ENCODE data around the gene PCLAF.
A peak's percentile ranks its signal among the peaks of the same experiment; 100 is the strongest.
"Not testable (repeated sequence)": the region's sequence is repeated elsewhere in the genome, so short reads cannot be mapped to it uniquely, and the experiment has no call there.

The PCLAF gene

DNA sequence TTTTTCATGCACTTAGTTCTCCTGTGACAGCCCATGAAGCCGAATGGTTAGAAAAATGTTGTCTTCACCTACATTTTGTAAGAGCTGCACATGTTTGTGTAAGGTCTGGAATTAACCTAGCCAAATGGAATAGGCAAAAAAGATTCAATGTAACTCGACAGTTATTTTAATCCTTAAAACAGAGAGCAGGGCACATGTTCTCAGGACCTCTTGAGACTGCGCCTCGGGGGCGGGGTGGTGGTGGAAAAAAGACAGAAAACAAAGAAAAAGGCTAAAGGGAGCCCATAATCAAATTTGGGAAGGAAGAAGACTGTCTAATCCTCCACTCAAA lies 24.6 kb downstream of the PCLAF start:
- DNase-seq = no peak

DNA sequence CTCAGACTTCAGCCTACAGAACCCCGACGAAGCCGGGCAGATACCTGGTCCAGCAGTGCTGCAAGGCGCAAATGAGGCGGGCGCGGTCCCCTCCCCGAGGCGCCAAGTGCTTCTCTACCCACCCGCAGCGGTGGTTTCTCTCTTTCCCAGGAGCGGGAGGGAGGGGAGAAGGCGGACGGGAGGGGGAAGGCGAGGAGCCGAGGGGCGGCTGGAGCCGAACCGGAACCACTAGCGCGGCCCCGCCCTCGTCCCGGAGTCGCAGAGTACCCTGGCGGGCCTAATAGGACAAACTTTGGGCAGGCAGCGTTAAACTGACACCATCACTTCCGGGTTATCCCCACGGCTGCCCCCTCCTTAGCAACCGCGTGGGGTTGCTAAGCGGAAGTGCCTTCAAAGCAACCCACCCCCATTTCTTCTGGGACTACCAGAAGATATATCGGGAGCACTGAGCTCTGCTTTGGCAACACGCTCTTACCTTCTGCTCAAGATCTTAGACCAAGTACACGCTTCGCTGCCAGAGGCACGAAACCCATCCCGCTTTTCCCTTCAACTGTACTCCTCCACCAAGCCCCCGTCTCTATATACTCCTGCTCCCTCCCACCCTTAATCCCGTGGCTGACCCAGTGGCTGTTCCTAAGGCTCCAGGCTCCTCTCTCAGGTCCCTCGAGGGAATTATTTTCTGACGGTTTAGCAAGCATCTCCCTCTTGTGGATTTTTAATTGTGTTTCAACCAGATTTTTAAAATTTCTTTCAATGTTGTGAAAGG lies 25.1 kb downstream of the PCLAF start, which contains the start of gene CSNK1G1:
TSS of gene CSNK1G1 (minus strand) at position 230 of the 766 bp plus-strand sequence. CDS start 55,674 bp downstream, outside the sequence.
- peak; percentile 94 for DNase-seq

DNA sequence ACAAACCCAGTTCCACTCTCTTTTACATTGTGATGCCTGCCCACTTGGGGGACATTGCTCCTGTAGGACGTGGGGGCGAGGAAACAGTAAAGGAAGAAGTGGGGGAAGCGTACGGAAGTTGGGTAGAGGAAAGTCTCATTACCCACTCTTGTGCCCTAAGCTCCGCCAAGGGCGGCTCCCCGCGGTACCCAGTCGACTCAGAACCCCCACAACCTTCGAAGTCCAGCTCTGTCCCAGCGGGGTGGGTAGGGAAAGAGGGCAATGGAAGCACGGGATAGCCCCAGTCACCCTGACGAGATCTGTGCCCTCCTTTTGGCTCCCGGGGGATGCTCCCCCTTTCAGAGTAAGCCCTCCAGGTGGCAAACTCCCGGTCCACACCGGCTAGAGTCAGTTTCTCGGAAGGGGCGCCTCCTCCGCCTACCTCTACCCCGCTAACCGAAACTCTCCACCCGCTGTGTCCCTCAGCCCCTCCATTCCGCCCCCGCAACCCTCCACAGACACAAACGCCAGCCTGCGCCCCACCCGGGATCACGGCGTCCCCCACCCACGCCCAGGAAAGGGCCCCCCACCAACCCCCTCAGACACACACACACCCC lies 25.8 kb downstream of the PCLAF start:
- DNase-seq = peak; percentile 11

DNA sequence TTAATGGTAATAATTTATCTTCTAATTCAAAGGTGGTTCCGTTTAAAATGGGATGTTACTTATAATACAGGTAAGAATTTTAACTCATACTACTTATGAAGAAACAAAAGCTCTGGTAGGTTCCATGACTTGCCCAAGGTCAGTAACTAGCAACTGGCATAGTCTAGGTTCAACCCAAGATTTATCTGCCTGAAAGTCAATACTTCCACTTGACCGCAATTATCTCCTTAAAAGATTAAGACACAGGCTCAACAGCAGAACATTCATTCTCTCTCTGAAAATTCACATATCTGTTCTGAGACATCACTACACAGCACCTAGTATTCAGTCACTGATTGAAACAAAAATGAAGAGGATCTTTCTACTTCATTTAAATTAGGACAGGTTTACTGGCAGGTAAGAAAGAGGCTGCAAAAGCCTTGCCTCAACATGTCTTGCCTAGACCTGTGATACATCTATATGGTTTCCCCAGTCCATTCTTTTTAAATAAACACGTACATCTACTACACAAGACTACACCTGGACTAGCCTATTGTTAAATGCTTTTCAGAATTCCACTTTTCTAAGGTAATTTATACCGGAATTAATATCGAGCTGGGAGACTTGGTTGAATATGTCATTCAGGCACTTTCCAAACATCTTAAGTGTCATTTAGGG lies 26.4 kb downstream of the PCLAF start:
- DNase-seq = no peak

DNA sequence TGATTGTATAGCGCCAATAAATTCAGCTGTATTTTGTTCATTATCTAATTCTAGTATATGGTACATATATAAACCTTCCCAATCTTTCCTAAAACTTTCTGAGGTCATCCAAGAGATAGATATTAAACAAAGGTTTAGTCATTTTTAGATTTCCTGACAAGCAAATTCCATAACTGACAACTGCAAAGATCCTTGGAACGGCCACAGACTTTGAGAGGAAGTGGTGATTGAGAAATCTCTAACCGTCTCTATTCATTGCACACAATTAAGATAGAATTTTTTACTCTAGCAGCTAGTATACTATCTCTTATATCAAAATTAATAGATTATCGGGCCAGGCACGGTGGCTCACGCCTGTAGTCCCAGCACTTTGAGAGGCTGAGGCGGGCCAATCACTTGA lies 30.0 kb downstream of the PCLAF start:
- no peak for DNase-seq

DNA sequence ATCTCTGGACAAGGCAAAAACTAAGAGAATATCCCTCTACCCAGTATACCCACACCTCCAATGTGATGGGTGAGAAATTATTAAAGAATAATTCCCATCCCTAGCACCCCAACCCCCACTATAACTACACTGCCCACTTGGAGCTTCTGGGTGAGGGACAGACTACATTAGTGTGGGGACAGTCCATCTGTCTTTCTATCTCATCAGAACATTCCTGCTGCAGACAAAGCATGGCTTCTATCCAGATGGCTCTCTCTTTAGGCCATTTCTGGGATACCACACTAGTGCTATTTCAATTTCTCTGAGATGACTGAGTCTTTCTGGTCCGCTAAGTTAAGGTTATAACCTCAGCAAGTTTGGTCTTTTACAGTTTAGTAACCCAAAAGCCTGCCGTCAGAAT lies 31.9 kb downstream of the PCLAF start:
- no peak for DNase-seq

DNA sequence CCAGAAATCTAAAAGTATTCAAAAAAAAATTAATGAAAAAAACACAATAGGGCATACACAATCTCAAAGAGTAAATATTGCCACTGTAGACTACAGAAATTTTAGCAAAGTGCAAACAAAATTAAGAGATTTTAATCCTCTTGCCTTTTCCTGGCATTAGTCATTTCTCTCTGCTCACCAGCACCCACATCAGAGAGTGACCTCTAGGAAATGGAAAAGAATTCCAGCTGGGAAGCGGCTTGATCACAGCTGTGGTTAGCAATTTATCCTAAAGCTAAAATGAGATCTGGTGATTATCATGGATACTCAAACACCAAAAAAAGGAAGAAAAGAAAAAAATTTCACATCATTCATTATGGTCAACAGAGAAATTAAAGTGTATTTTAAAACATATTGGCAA lies 32.8 kb downstream of the PCLAF start:
- DNase-seq = no peak

DNA sequence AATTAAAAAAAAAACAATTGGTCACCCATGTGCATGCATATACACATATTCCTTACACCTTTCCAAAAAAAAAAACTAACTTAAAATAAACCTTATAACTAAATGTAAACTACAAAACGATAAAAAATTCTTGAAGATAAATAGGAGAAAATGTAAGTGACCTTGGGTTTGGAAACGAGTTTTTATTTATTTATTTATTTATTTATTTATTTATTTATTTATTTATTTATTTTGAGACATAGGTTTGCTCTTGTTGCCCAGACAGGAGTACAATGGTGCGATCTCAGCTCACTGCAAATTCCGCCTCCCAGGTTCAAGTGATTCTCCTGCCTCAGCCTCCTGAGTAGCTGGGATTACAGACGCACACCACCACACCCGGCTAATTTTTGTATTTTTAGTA lies 35.0 kb downstream of the PCLAF start:
- not testable (repeated sequence) for DNase-seq

DNA sequence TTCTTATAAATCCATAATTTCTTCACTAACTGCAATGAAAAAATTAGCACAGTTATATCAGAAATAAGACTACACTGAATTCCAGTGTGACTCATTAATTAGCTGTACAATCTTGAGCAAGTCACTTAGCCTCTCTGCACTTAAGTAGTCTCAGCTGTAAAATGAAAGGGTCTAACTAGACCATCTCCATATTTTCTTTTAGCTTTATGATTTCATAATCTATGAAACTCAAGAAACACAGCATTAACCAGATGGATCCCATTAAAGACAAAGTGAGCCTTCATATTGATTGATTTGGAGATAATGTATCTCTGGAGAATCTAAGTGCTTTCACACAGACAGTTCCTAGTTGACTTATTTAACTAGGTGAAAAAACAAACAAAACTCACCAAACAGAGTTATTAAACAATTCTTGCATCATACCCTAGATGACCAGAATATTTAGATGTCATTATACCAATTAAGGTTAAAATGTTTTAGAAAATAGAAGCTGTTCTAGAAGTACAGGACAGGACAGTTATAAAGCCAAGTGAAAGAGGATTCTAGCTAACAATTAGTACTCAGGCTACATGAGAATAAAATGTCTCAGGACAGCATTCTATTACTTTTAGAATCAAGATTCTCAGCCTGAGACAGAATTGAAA lies 36.5 kb downstream of the PCLAF start:
- DNase-seq = no peak

DNA sequence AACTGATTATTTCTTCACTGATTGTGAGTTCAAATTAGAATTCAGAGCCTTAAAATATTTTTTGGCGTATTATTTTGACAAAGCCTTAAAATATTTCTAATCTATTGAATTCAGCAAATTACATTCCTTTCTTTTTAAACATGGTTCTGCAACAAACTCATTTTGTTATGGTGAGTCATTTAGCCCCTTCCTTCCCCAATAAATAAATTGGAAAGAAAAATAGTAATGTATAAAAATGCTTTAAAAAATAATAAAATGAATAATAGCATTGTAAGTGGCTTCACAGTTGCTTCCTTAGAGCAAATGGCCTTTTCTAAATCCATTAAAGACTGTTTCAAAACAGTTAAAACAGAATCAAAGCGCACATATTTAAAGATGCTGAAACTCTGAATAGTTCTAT lies 37.4 kb downstream of the PCLAF start:
- DNase-seq = no peak

DNA sequence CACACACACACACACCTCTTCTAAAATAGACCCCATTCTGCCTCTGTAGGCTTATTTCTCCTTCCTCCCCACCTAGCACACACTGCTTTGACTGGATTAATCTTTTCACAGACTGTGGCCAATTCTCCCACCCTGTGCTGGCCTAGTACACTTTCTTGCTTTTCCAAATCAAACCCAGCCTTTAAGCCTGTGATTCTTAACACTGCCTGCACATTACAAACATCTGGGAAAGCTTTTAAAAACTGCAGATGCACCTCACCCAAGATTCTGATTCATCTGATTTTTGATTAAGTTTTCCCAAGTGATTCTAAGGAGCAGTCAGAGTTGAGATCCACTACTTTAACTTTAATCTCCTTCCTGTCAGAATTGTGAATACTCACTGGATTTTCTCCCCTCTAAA lies 38.0 kb downstream of the PCLAF start:
- no peak for DNase-seq

DNA sequence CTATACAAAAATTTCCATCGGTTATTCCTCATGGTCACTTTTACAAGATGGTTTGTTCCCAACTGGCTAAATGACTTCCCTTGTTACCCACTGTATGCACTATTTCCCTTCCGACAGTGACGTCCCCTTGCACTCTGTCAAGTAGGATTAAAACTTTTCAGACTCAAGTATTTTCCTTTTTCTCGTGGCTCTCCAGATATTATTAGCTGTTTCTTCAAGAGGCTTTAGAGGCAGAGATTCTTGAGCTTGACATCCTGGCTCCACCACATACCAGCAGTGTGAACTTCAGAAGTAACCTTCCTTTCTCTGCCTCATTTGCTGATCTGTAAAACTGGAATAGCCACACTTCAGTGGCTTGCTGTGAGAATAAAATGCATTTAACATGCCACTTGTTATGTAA lies 39.3 kb downstream of the PCLAF start:
- DNase-seq = no peak

DNA sequence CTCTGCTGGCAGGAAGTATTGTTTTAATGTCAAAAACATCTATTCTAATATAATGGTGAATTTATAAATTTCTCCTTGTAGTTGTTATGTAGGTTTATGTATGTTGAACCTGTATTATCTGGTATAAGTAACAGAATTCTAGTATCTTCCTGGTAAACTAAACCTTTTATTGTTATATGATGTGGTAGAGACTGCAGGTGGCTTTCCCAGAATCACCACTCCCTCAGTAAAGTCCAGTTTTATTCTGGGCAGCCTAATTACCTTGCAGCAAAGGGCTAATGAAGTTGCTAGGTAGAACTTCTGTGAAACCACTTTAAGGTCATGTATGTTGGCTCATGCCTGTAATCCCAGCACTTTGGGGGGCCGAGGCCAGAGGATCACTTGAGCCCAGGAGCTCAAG lies 40.9 kb downstream of the PCLAF start:
- no peak for DNase-seq

DNA sequence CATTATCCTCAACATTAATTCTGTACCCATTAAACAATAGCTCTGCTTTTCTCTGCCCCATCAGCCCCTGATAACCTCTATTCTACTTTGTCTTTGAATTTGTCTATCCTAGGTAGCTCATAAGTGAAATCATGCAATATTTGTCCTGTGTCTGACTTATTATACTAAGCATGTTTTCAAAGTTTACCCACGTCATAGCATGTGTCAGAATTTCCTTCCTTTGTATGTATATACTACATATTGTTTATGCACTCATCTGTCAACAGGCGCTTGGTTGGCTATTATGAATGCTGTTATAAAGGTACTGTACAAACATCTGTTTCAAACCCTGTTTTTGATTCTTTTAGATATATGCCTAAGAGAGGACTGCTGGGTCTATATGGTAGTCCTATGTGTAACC lies 43.5 kb downstream of the PCLAF start:
- no peak for DNase-seq

DNA sequence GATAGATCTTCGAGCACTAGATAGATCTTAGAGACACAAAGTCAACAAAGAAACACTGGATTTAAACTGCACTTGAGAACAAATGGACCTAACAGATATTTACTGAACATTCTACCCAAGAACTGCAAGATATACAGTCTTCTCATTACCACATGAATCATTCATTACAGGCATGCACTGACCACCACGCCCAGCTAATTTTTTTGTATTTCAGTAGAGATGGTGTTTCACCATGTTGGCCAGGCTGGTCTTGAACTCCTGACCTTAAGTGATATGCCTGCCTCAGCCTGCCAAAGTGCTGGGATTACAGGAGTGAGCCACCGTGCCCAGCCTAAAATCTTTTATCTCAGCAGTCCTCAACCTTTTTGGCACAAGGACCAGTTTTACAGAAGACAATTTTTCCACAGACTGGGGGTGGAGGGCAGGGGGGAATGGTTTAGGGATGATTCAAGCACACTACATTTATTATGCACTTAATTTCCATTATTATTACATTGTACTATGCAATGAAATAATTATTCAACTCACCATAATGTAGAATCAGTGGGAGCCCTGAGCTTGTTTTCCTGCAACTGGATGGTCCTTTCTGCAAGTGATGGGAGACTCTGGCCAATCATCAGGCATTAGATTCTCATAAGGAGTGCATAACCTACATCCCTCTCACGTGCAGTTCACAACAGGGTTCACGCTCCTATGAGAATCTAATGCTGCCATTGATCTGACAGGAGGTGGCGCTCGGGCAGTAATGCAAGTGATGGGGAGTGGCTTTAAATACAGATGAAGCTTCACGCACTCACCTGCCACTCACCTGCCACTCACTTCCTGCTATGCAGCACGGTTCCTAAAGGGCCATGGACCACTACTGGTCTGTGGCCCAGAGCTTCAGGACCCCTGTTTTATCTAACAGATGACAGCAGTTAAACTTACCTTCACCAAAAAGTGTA lies 47.0 kb downstream of the PCLAF start:
- peak; percentile 37 for DNase-seq

DNA sequence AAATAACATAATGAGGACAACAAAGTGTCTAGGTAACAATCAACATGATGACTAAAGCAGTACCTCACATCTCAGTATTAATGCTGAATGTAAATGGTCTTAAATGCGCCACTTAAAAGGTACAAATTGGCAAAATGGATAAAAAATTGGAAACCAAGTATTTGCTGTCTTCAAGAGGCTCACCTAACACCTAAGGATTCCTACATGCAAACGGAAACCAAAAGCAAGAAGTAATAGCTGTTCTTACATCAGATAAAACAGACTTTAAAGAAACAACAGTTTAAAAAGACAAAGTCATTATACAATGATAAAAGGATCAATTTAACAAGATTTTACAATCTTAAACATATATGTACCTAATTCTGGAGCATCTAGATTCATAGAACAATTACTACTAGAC lies 47.7 kb downstream of the PCLAF start:
- no peak for DNase-seq

DNA sequence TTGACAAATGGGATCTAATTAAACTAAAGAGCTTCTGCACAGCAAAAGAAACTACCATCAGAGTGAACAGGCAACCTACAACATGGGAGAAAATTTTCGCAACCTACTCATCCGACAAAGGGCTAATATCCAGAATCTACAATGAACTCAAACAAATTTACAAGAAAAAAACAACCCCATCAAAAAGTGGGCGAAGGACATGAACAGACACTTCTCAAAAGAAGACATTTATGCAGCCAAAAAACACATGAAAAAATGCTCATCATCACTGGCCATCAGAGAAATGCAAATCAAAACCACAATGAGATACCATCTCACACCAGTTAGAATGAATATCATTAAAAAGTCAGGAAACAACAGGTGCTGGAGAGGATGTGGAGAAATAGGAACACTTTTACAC lies 49.6 kb downstream of the PCLAF start:
- not testable (repeated sequence) for DNase-seq

DNA sequence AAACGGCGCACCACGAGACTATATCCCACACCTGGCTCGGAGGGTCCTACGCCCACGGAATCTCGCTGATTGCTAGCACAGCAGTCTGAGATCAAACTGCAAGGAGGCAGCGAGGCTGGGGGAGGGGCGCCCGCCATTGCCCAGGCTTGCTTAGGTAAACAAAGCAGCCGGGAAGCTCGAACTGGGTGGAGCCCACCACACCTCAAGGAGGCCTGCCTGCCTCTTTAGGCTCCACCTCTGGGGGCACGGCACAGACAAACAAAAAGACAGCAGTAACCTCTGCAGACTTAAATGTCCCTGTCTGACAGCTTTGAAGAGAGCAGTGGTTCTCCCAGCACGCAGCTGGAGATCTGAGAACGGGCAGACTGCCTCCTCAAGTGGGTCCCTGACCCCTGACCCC lies 54.3 kb downstream of the PCLAF start:
- not testable (repeated sequence) for DNase-seq

DNA sequence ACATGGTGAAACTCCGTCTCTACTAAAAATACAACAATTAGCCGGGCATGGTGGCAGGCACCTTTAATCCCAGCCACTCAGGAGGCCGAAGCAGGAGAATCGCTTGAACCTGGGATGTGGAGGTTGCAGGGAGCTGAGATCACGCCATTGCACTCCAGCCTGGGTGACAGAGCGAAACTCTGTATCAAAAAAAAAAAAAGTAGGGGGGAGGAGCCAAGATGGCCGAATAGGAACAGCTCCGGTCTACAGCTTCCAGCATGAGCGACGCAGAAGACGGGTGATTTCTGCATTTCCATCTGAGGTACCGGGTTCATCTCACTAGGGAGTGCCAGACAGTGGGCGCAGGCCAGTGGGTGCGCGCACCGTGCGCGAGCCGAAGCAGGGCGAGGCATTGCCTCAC lies 54.8 kb downstream of the PCLAF start:
- not testable (repeated sequence) for DNase-seq

DNA sequence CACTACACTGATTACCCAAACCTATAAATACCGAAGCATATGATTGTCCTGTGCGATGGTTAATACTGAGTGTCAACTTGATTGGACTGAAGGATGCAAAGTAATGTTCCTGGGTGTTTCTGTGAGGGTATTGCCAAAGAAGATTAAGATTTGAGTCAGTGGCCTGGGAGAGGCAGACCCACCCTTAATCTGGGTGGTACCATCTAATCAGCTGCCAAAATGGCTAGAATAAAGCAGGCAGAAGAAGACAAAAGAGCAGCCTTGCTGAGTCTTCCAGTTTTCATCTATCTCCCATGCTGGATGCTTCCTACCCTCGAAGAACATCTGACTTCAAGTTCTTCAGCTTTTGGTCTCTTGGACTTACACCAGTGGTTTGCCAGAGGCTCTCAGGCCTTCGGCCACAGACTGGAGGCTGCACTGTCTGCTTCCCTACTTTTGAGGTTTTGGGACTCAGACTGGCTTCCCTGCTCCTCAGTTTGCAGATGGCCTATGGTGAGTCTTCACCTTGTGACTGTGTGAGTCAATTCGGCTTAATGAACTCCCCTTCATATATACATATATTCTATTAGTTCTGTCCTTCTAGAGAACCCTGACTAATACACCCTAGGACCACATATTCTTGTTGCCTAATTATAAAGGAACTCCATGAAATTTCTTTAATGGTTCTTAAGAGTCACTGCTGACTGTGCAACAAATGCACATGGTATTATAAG lies 56.9 kb downstream of the PCLAF start:
- DNase-seq = no peak

DNA sequence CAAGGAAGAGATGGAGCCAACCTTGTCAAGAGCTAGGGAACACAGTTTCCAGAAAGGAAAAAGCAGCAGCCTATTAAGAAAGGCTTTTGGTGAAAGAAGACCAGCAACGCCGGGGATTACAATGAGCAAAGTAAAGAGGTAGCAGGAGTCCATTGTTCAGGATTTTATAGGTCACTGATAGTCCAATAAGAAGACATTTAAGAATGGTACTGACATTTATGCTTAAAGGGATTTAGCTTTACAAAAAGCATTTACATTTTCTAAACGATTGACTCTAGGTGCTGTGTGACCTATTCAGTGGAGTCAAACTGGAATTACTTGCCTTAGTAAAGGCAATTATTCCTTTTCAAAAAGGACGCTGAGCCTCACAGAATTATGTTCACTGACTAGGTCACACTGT lies 66.0 kb downstream of the PCLAF start:
- no peak for DNase-seq

DNA sequence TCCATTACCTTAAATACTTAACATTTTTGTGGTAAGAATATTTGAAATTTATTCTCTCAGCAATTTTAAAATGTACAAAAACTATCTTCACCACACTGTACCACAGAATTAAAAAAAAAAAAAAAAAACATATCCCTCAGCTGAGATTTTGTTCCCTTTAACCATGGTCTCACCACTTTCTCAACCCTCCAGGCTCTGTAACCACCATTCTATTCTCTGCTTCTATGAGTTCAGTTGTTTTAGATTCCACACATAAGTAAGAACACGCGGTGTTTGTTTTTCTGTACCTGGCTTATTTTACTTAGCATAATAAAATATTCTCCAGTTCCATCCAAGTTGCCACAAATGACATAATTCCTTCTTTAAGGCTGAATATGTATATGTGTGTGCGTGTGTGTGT lies 66.8 kb downstream of the PCLAF start:
- DNase-seq = no peak
